Left ventricle myocardium superior (tissue), 1 donor: Measurements from ENCODE around the gene HDAC4. TPM values are rescaled to one million over a fixed set of nuclear protein-coding genes. Genes with fewer than 3 reads are reported as not detected.

Experiments
- ATAC-seq: fragments of 200-7000 bp; cut with Tn5 transposase; one replicate; pipeline ENCODE4 v1.9.1; 2020; ENCODE audit warnings: mild to moderate bottlenecking, moderate library complexity
- DNase-seq: peaks from one replicate; pipeline ENCODE4 v3.0.0-alpha.2; 2020
- intact Hi-C: fragments of 100-400 bp; cut with micrococcal nuclease; formaldehyde crosslinking; loops from one replicate; pipeline ENCODE4 v1.11.0; 2022
- total RNA-seq: library from RNA; stranded (reverse); fragmentation: NEBNext Ultra II Directional; extraction: Animal tissue kit (Norgen Biotek cat#: 25700); gene quantifications from one replicate; pipeline ENCODE4 v1.2.1, GENCODE V29; 2021
- donor health status: DM: no; HTN: yes; CAD: no; lungs with severe emphysema.

Gene HDAC4
- total RNA-seq, 1 donor from 2014 or later = 25.6 TPM

- ATAC-seq (no peak), DNase-seq (no peak)
- intact Hi-C loops = no loop called here
These were observed 141.6 kb downstream of the HDAC4 start for GRCh38 chr2:239259173-239259572.

GRCh38 chr2:239258248-239258647 is 142.6 kb downstream of the HDAC4 start:
- intact Hi-C loops = no loop called here
- DNase-seq = no peak
- no peak for ATAC-seq

GRCh38 chr2:239257511-239257937 is 143.3 kb downstream of the HDAC4 start:
- ATAC-seq (peak; percentile 20), DNase-seq (no peak)
- intact Hi-C loops = no loop called here

GRCh38 chr2:239256350-239256743 is 144.5 kb downstream of the HDAC4 start:
- intact Hi-C loops = no loop called here
- ATAC-seq (no peak), DNase-seq (no peak)

GRCh38 chr2:239255628-239256349 is 145.0 kb downstream of the HDAC4 start:
- ATAC-seq = no peak

GRCh38 chr2:239255218-239255617 is 145.6 kb downstream of the HDAC4 start:
- intact Hi-C loops = no loop called here
- no peak for ATAC-seq
- DNase-seq = no peak

More at GRCh38 chr2:239255628-239256349, 145.0 kb downstream of the HDAC4 start:
- no peak for DNase-seq
- intact Hi-C loops = no loop called here

GRCh38 chr2:239253701-239254436 is 147.0 kb downstream of the HDAC4 start:
- ATAC-seq = no peak
- DNase-seq = no peak
- intact Hi-C loops = no loop called here

- no peak for DNase-seq
- intact Hi-C loops = no loop called here
- no peak for ATAC-seq
These were observed 147.6 kb downstream of the HDAC4 start for GRCh38 chr2:239253264-239253663.

- ATAC-seq (peak; percentile 75), DNase-seq (peak; percentile 86)
- intact Hi-C loops = no loop called here
These were observed 148.0 kb downstream of the HDAC4 start for GRCh38 chr2:239252801-239253200.

- DNase-seq = no peak
- no peak for ATAC-seq
- intact Hi-C loops = no loop called here
These were observed 148.4 kb downstream of the HDAC4 start for GRCh38 chr2:239252393-239252792.

GRCh38 chr2:239251971-239252370 is 148.8 kb downstream of the HDAC4 start:
- intact Hi-C loops = no loop called here
- DNase-seq = no peak
- ATAC-seq = peak; percentile 58

- ATAC-seq = no peak
- peak; percentile 52 for DNase-seq
- intact Hi-C loops = no loop called here
These were observed 150.4 kb downstream of the HDAC4 start for GRCh38 chr2:239250216-239251081.

GRCh38 chr2:239249776-239250175 is 151.0 kb downstream of the HDAC4 start:
- DNase-seq (peak; percentile 86), ATAC-seq (peak; percentile 63)
- intact Hi-C loops = no loop called here

- ATAC-seq = no peak
- DNase-seq = no peak
- intact Hi-C loops = no loop called here
These were observed 151.8 kb downstream of the HDAC4 start for GRCh38 chr2:239249048-239249447.

GRCh38 chr2:239247401-239248245 is 153.2 kb downstream of the HDAC4 start:
- DNase-seq (no peak), ATAC-seq (no peak)
- intact Hi-C loops = no loop called here

- ATAC-seq (peak; percentile 7), DNase-seq (peak; percentile 35)
- intact Hi-C loops = no loop called here
These were observed 154.1 kb downstream of the HDAC4 start for GRCh38 chr2:239246723-239247122.

- peak; percentile 70 for DNase-seq
- ATAC-seq = peak; percentile 63
- intact Hi-C loops = no loop called here
These were observed 154.7 kb downstream of the HDAC4 start for GRCh38 chr2:239245872-239246721.

GRCh38 chr2:239245107-239245506 is 155.7 kb downstream of the HDAC4 start:
- DNase-seq = no peak
- no peak for ATAC-seq
- intact Hi-C loops = no loop called here
